Mesenchymal stem cell (in vitro differentiated cells and primary cell): ENCODE data around the gene METTL9.
"Not testable (repeated sequence)": the region's sequence is repeated elsewhere in the genome, so short reads cannot be mapped to it uniquely, and the experiment has no call there.

Source experiments
- DNase-seq: peaks from one replicate; pipeline ENCODE4 v3.0.0-alpha.2; 2013
- H2AFZ ChIP-seq: one replicate; pipeline ENCODE4 v1.6.1; 2013; ENCODE audit warnings: low read depth, mild to moderate bottlenecking, control low read depth, inconsistent platforms, low read length, moderate library complexity
- H2AK5ac ChIP-seq: 2 replicates; pipeline ENCODE4 v1.6.1; 2013; ENCODE audit warnings: low read length, moderate library complexity, mild to moderate bottlenecking, inconsistent platforms; ENCODE audit not compliant: severe bottlenecking
- H2BK120ac ChIP-seq: one replicate; pipeline ENCODE4 v1.6.1; 2013; ENCODE audit warnings: low read depth, mild to moderate bottlenecking, inconsistent platforms, low read length, moderate library complexity
- H2BK12ac ChIP-seq, 2 experiments: one replicate each; pipeline ENCODE4 v1.6.1; 2013; ENCODE audit warnings: inconsistent platforms in 2 of 2, low read length in 2 of 2, mild to moderate bottlenecking in 2 of 2, moderate library complexity in 2 of 2, control low read depth in 1 of 2
- H2BK15ac ChIP-seq: one replicate; pipeline ENCODE4 v1.6.1; 2013; ENCODE audit warnings: mild to moderate bottlenecking, low read depth, inconsistent platforms; ENCODE audit not compliant: poor library complexity, severe bottlenecking
- H2BK5ac ChIP-seq: 2 replicates; pipeline ENCODE4 v1.6.1; 2013; ENCODE audit warnings: low read depth, mild to moderate bottlenecking, low read length, control low read depth, inconsistent platforms; ENCODE audit not compliant: poor library complexity, severe bottlenecking
- H3K14ac ChIP-seq, 2 experiments: one replicate each; pipeline ENCODE4 v1.6.1; 2013; ENCODE audit warnings: inconsistent platforms in 2 of 2, low read length in 2 of 2, control low read depth in 1 of 2, mild to moderate bottlenecking in 1 of 2, moderate library complexity in 1 of 2
- H3K18ac ChIP-seq, 2 experiments: one replicate each; pipeline ENCODE4 v1.6.1; 2013; ENCODE audit warnings: inconsistent platforms in 2 of 2, low read length in 2 of 2, control low read depth in 1 of 2, low read depth in 1 of 2, mild to moderate bottlenecking in 1 of 2
- H3K23ac ChIP-seq, 2 experiments: one replicate each; pipeline ENCODE4 v1.6.1; 2013; ENCODE audit warnings: inconsistent platforms in 2 of 2, low read length in 2 of 2, mild to moderate bottlenecking in 2 of 2, moderate library complexity in 2 of 2, control low read depth in 1 of 2
- H3K27ac ChIP-seq: 2 replicates; pipeline ENCODE4 v1.5.1; 2013; ENCODE audit warnings: mild to moderate bottlenecking, moderate library complexity, low read length, control low read depth, inconsistent platforms; ENCODE audit not compliant: poor library complexity, severe bottlenecking
- H3K27me3 ChIP-seq, 2 experiments: 2 replicates each; pipeline versions ENCODE4 v1.6.1 to v1.7.0; 2013; ENCODE audit warnings: low read length in 2 of 2, mild to moderate bottlenecking in 2 of 2, moderate library complexity in 2 of 2, control low read depth in 1 of 2, inconsistent platforms in 1 of 2; ENCODE audit not compliant: control insufficient read depth in 1 of 2, insufficient read depth in 1 of 2
- H3K36me3 ChIP-seq, 2 experiments: 2 replicates each; pipeline versions ENCODE4 v1.6.1 to v1.7.0; 2013; ENCODE audit warnings: low read length in 2 of 2, control low read depth in 1 of 2, inconsistent platforms in 1 of 2, low read depth in 1 of 2, mild to moderate bottlenecking in 1 of 2; ENCODE audit not compliant: insufficient read depth in 2 of 2, control insufficient read depth in 1 of 2
- H3K4ac ChIP-seq, 2 experiments: one replicate each; pipeline ENCODE4 v1.6.1; 2013; ENCODE audit warnings: inconsistent platforms in 2 of 2, low read length in 2 of 2, mild to moderate bottlenecking in 2 of 2, moderate library complexity in 2 of 2, control low read depth in 1 of 2, low read depth in 1 of 2
- H3K4me1 ChIP-seq: 2 replicates; pipeline ENCODE4 v1.6.1; 2013; ENCODE audit warnings: low read depth, low read length, control low read depth; ENCODE audit not compliant: control insufficient read depth, insufficient read depth
- H3K4me2 ChIP-seq: 2 replicates; pipeline ENCODE4 v1.6.1; 2013; ENCODE audit warnings: low read length, mild to moderate bottlenecking, inconsistent platforms; ENCODE audit not compliant: poor library complexity, severe bottlenecking
- H3K4me3 ChIP-seq, 2 experiments: 2 replicates each; pipeline versions ENCODE4 v1.5.1 to v1.7.0; 2013; ENCODE audit warnings: low read length in 2 of 2, mild to moderate bottlenecking in 2 of 2, control low read depth in 1 of 2, low read depth in 1 of 2; ENCODE audit not compliant: insufficient read depth in 1 of 2
- H3K79me1 ChIP-seq: replicated peaks from 2 replicates; pipeline ENCODE4 v1.6.1; 2013; ENCODE audit warnings: mild to moderate bottlenecking, control low read depth, low read length, inconsistent platforms; ENCODE audit not compliant: poor library complexity, severe bottlenecking
- H3K9ac ChIP-seq: 2 replicates; pipeline ENCODE4 v1.7.0; 2013; ENCODE audit warnings: mild to moderate bottlenecking, low read length, moderate library complexity
- H3K9me3 ChIP-seq: 2 replicates; pipeline ENCODE4 v1.7.0; 2013; ENCODE audit warnings: mild to moderate bottlenecking, low read length; ENCODE audit not compliant: control insufficient read depth
- H4K8ac ChIP-seq: one replicate; pipeline ENCODE4 v1.6.1; 2013; ENCODE audit warnings: inconsistent platforms, mild to moderate bottlenecking, low read length, moderate library complexity
- H4K91ac ChIP-seq: one replicate; pipeline ENCODE4 v1.6.1; 2013; ENCODE audit warnings: mild to moderate bottlenecking, low read length, inconsistent platforms
- WGBS: methylation state at CpG from one replicate; pipeline ENCODE4 v1.1.7; 2013; ENCODE audit warnings: mixed read lengths; 5-methylcytosine and 5-hydroxymethylcytosine counted together

The METTL9 gene

GRCh38 chr16:21580131-21580530 is 19.2 kb upstream of the METTL9 start:
- WGBS: 92% methylated on average over 6 of the region's 6 CpGs
- not testable (repeated sequence) for H3K23ac ChIP-seq, H2BK12ac ChIP-seq, H4K91ac ChIP-seq, H3K18ac ChIP-seq, H2BK15ac ChIP-seq, H3K9me3 ChIP-seq, H3K14ac ChIP-seq, H3K4me2 ChIP-seq, H3K4ac ChIP-seq, H3K9ac ChIP-seq, H2BK5ac ChIP-seq, H2AK5ac ChIP-seq, H2AFZ ChIP-seq, H3K27ac ChIP-seq, H3K36me3 ChIP-seq, H4K8ac ChIP-seq, H3K79me1 ChIP-seq, H3K4me1 ChIP-seq, H2BK120ac ChIP-seq, DNase-seq, H3K4me3 ChIP-seq, H3K27me3 ChIP-seq

GRCh38 chr16:21580807-21581206 is 18.6 kb upstream of the METTL9 start:
- 50% methylated on average over 1 of the region's 2 CpGs for WGBS
- H3K23ac ChIP-seq: no peak overlapping the region
- H2BK15ac ChIP-seq: no peak overlapping the region
- no peak overlapping the region for H3K18ac ChIP-seq
- no peak overlapping the region for H2AK5ac ChIP-seq
- H4K91ac ChIP-seq: no peak overlapping the region
- H3K14ac ChIP-seq: no peak overlapping the region
- H3K4me1 ChIP-seq: no peaks in the 10 kb centered on the region
- no peak overlapping the region for H2BK5ac ChIP-seq
- no peak overlapping the region for H3K4ac ChIP-seq
- H2BK120ac ChIP-seq: no peak overlapping the region
- H3K9ac ChIP-seq: no peak overlapping the region
- H4K8ac ChIP-seq: no peak overlapping the region
- no peak overlapping the region for H3K4me2 ChIP-seq
- no peaks in the 10 kb centered on the region for H3K9me3 ChIP-seq
- H3K79me1 ChIP-seq: no peaks in the 10 kb centered on the region
- no peak overlapping the region for H3K27ac ChIP-seq
- H3K27me3 ChIP-seq: peaks cover 0 to 4% of the 10 kb centered on the region in 2 experiments
- H3K4me3 ChIP-seq: no peak overlapping the region
- no peak for DNase-seq
- H3K36me3 ChIP-seq: no peaks in the 10 kb centered on the region
- H2AFZ ChIP-seq: no peak overlapping the region
- no peak overlapping the region for H2BK12ac ChIP-seq

GRCh38 chr16:21584817-21585216 is 14.6 kb upstream of the METTL9 start:
- Histone ChIP-seq H2BK5ac (no peak overlapping the region), H3K4me2 (no peak overlapping the region), H3K27ac (no peak overlapping the region), H3K4me1 (no peaks in the 10 kb centered on the region), H3K4me3 (no peak overlapping the region), H3K36me3 (no peaks in the 10 kb centered on the region), H3K9me3 (no peaks in the 10 kb centered on the region), H4K8ac (no peak overlapping the region), H3K79me1 (no peaks in the 10 kb centered on the region), H4K91ac (no peak overlapping the region), H2BK15ac (no peak overlapping the region), H3K23ac (no peak overlapping the region), H3K14ac (no peak overlapping the region), H2AK5ac (no peak overlapping the region), H2AFZ (no peak overlapping the region), H3K18ac (no peak overlapping the region), H3K4ac (no peak overlapping the region), H3K27me3 (no peaks in the 10 kb centered on the region), H2BK120ac (no peak overlapping the region), H3K9ac (no peak overlapping the region), H2BK12ac (no peak overlapping the region)
- WGBS: 94% methylated on average over 7 of the region's 8 CpGs
- no peak for DNase-seq

GRCh38 chr16:21588593-21588992 is 10.8 kb upstream of the METTL9 start:
- 99% methylated on average over 5 of the region's 5 CpGs for WGBS
- H4K8ac ChIP-seq, H2AFZ ChIP-seq, H3K27ac ChIP-seq, H3K4me2 ChIP-seq, H4K91ac ChIP-seq, H3K18ac ChIP-seq, H3K23ac ChIP-seq, H3K9me3 ChIP-seq, H3K4me3 ChIP-seq, H3K79me1 ChIP-seq, H3K27me3 ChIP-seq, H3K36me3 ChIP-seq, H2BK120ac ChIP-seq, H2BK15ac ChIP-seq, H2BK5ac ChIP-seq, H2AK5ac ChIP-seq, H3K9ac ChIP-seq, DNase-seq, H3K14ac ChIP-seq, H2BK12ac ChIP-seq, H3K4ac ChIP-seq, H3K4me1 ChIP-seq: not testable (repeated sequence)
